GM12872 (cell line): ENCODE measurements around the gene PDE8A.
A peak's percentile ranks its signal among the peaks of the same experiment; 100 is the strongest.

ENCODE experiments used
- CTCF ChIP-seq: IDR thresholded peaks from 3 replicates; pipeline ENCODE4 v1.5.1; 2011; ENCODE audit warnings: low read depth, mild to moderate bottlenecking, low read length, moderate library complexity; ENCODE audit not compliant: insufficient read depth

PDE8A gene

GRCh38 chr15:85157344-85157743 is 175.7 kb downstream of the PDE8A start:
- no peak for TF ChIP-seq CTCF

GRCh38 chr15:85162237-85162636 is 180.6 kb downstream of the PDE8A start:
- no peak for TF ChIP-seq CTCF

GRCh38 chr15:85164841-85165466 is 183.3 kb downstream of the PDE8A start:
- TF ChIP-seq CTCF: no peak

GRCh38 chr15:85167568-85167967 is 185.9 kb downstream of the PDE8A start:
- no peak for TF ChIP-seq CTCF

GRCh38 chr15:85168642-85169173 is 187.1 kb downstream of the PDE8A start:
- TF ChIP-seq CTCF: peak; percentile 49

- TF ChIP-seq CTCF: no peak
These were observed 190.1 kb downstream of the PDE8A start for GRCh38 chr15:85171736-85172135.

- TF ChIP-seq CTCF: no peak
These were observed 191.3 kb downstream of the PDE8A start for GRCh38 chr15:85172846-85173490.
